HCT116 (cell line): ENCODE measurements around the gene TICAM2. TPM values are rescaled to one million over a fixed set of nuclear protein-coding genes. Genes with fewer than 3 reads are reported as not detected.

Experiments
- ATAC-seq: fragments of 200-7000 bp; cut with Tn5 transposase; 2 replicates; pipeline ENCODE4 v1.9.1; 2020; ENCODE audit warnings: mild to moderate bottlenecking, moderate library complexity
- BruUV-seq: library from RNA; stranded (reverse); fragments of 400-500 nt; replicated peaks from 2 replicates; lab custom pipeline; 2021; lab: Mats Ljungman, UMichigan
- CTCF ChIA-PET: fragments of 300-600 bp; sonication (Branson Sonifier 250); formaldehyde crosslinking; loops from one replicate; lab custom pipeline; 2021; ENCODE audit warnings: antibody characterized with exemption; lab: Charles Lee
- POLR2A ChIA-PET: fragments of 300-600, 350-600 bp; sonication (Branson Sonifier 250); formaldehyde crosslinking; loops from one replicate; lab custom pipeline; 2021; ENCODE audit warnings: antibody characterized with exemption; lab: Charles Lee
- RAD21 ChIA-PET, 2 experiments: fragments of 300-600 bp; sonication (Branson Sonifier 250); formaldehyde crosslinking; loops; one replicate each; lab custom pipeline; 2023; ENCODE audit warnings: low total read pairs in 2 of 2; ENCODE audit not compliant: uncharacterized antibody in 2 of 2, unreplicated experiment in 2 of 2, low non-redundant PET in 1 of 2; lab: Charles Lee
- DNase-seq: peaks from one replicate; pipeline ENCODE4 v3.0.0-alpha.2; 2010; ENCODE audit warnings: low read depth, low spot score
- H2AFZ ChIP-seq: fragments of 200-600 bp; shearing (Covaris generic), sonication (generic); 2 replicates; pipeline ENCODE4 v1.6.1; 2017; ENCODE audit warnings: low read depth, mixed run types, mixed read lengths, antibody characterized with exemption, low read length; ENCODE audit not compliant: poor library complexity, severe bottlenecking
- H3K27ac ChIP-seq: 2 replicates; pipeline ENCODE4 v1.5.1; 2012; ENCODE audit warnings: low read depth, low read length
- H3K27me3 ChIP-seq: fragments of 200-600 bp; sonication (generic); 2 replicates; pipeline ENCODE4 v1.6.1; 2016; ENCODE audit warnings: mixed run types, low read length, mixed read lengths; ENCODE audit not compliant: insufficient read depth
- H3K36me3 ChIP-seq, 2 experiments: fragments of 200-500 bp in 1 of 2; fragments of 200-600 bp in 1 of 2; sonication (Bioruptor generic) in 1 of 2; sonication (generic) in 1 of 2; 2 replicates each; pipeline versions ENCODE4 v1.5.1 to v1.6.1; 2014 to 2016; ENCODE audit warnings: low read length in 2 of 2, inconsistent platforms in 1 of 2, mixed read lengths in 1 of 2, mixed run types in 1 of 2; ENCODE audit not compliant: insufficient read depth in 2 of 2, control insufficient read depth in 1 of 2
- H3K4me1 ChIP-seq, 2 experiments: fragments of 200-600 bp in 1 of 2; sonication (generic) in 1 of 2; 2 replicates each; pipeline versions ENCODE4 v1.5.1 to v1.6.1; 2012 to 2017; ENCODE audit warnings: low read length in 2 of 2, inconsistent platforms in 1 of 2, mild to moderate bottlenecking in 1 of 2, mixed read lengths in 1 of 2, mixed run types in 1 of 2, moderate library complexity in 1 of 2; ENCODE audit not compliant: insufficient read depth in 2 of 2, control insufficient read depth in 1 of 2
- H3K4me2 ChIP-seq: fragments of 200-600 bp; sonication (generic); 2 replicates; pipeline ENCODE4 v1.6.1; 2017; ENCODE audit warnings: mixed run types, low read length, mixed read lengths
- H3K4me3 ChIP-seq, 2 experiments: fragments of 200-600 bp in 1 of 2; sonication (generic) in 1 of 2; replicated peaks in 1 of 2; 2 replicates each; pipeline ENCODE4 v1.5.1; 2011 to 2016; ENCODE audit warnings: low read length in 2 of 2, control low read depth in 1 of 2, low read depth in 1 of 2, mild to moderate bottlenecking in 1 of 2, mixed read lengths in 1 of 2, mixed run types in 1 of 2
- H3K79me2 ChIP-seq: fragments of 200-600 bp; sonication (generic); 2 replicates; pipeline ENCODE4 v1.6.1; 2017; ENCODE audit warnings: mild to moderate bottlenecking, mixed run types, low read length, moderate library complexity, mixed read lengths; ENCODE audit not compliant: insufficient read depth
- H3K9ac ChIP-seq: fragments of 200-600 bp; sonication (generic); 2 replicates; pipeline ENCODE4 v1.6.1; 2016; ENCODE audit warnings: low read length, mixed read lengths
- H3K9me2 ChIP-seq: fragments of 200-600 bp; sonication (generic), shearing (Covaris generic); 2 replicates; pipeline ENCODE4 v1.6.1; 2017; ENCODE audit warnings: mixed run types, mild to moderate bottlenecking, moderate library complexity; ENCODE audit not compliant: insufficient read depth
- H3K9me3 ChIP-seq, 2 experiments: fragments of 200-500 bp in 1 of 2; fragments of 200-600 bp in 1 of 2; sonication (Bioruptor generic) in 1 of 2; sonication (generic) in 1 of 2; 2 replicates each; pipeline ENCODE4 v1.6.1; 2014 to 2017; ENCODE audit warnings: low read length in 2 of 2, mixed read lengths in 2 of 2, inconsistent platforms in 1 of 2, low read depth in 1 of 2, mild to moderate bottlenecking in 1 of 2, mixed run types in 1 of 2, moderate library complexity in 1 of 2; ENCODE audit not compliant: control insufficient read depth in 1 of 2, insufficient read depth in 1 of 2
- H4K20me1 ChIP-seq: fragments of 200-600 bp; sonication (generic), shearing (Covaris generic); 2 replicates; pipeline ENCODE4 v1.6.1; 2017; ENCODE audit warnings: mixed run types, mild to moderate bottlenecking, moderate library complexity; ENCODE audit not compliant: insufficient read depth
- ATF3 ChIP-seq: IDR thresholded peaks from 2 replicates; pipeline ENCODE4 v1.6.1; 2012
- CBX3 ChIP-seq: IDR thresholded peaks from 2 replicates; pipeline ENCODE4 v1.6.1; 2012; ENCODE audit warnings: low read depth
- CEBPB ChIP-seq: IDR thresholded peaks from 2 replicates; pipeline ENCODE4 v1.6.1; 2012; ENCODE audit warnings: low read depth
- EGR1 ChIP-seq: IDR thresholded peaks from 2 replicates; pipeline ENCODE4 v1.6.1; 2012; ENCODE audit warnings: low read depth
- EZH2 ChIP-seq: fragments of 200-600 bp; sonication (generic); IDR thresholded peaks from 2 replicates; pipeline ENCODE4 v1.6.1; 2017; ENCODE audit warnings: antibody characterized with exemption, mixed run types
- MAX ChIP-seq: IDR thresholded peaks from 2 replicates; pipeline ENCODE4 v1.6.1; 2012
- POLR2A ChIP-seq: IDR thresholded peaks from 2 replicates; pipeline ENCODE4 v1.7.0; 2011; ENCODE audit warnings: borderline replicate concordance; ENCODE audit not compliant: insufficient read depth, insufficient read length; ENCODE audit errors: extremely low read depth
- POLR2AphosphoS5 ChIP-seq: IDR thresholded peaks from 2 replicates; pipeline ENCODE4 v1.6.1; 2011; ENCODE audit warnings: mild to moderate bottlenecking, low read depth, low read length, moderate library complexity
- RAD21 ChIP-seq: IDR thresholded peaks from 2 replicates; pipeline ENCODE4 v1.6.1; 2012; ENCODE audit warnings: low read depth, mild to moderate bottlenecking
- REST ChIP-seq: IDR thresholded peaks from 2 replicates; pipeline ENCODE4 v1.6.1; 2012; ENCODE audit warnings: low read depth
- SP1 ChIP-seq: IDR thresholded peaks from 2 replicates; pipeline ENCODE4 v1.6.1; 2012; ENCODE audit warnings: low read depth
- SRF ChIP-seq: IDR thresholded peaks from 2 replicates; pipeline ENCODE4 v1.6.1; 2012; ENCODE audit warnings: low read depth
- TCF7L2 ChIP-seq: IDR thresholded peaks from 2 replicates; pipeline ENCODE4 v1.7.0; 2011; ENCODE audit warnings: borderline replicate concordance, inconsistent platforms; ENCODE audit not compliant: insufficient read depth, insufficient read length; ENCODE audit errors: extremely low read depth
- YY1 ChIP-seq: IDR thresholded peaks from 2 replicates; pipeline ENCODE4 v1.6.1; 2011; ENCODE audit warnings: low read length, low read depth, moderate library complexity, mild to moderate bottlenecking; ENCODE audit not compliant: insufficient replicate concordance; ENCODE audit errors: extremely low read depth
- ZBTB33 ChIP-seq: IDR thresholded peaks from 2 replicates; pipeline ENCODE4 v1.6.1; 2011; ENCODE audit warnings: mild to moderate bottlenecking, low read length, moderate library complexity; ENCODE audit not compliant: insufficient replicate concordance; ENCODE audit errors: extremely low read depth
- intact Hi-C: fragments of 100-400 bp; cut with micrococcal nuclease; formaldehyde crosslinking; loops from 2 replicates; pipeline ENCODE4 v1.10.0; 2022
- total RNA-seq: library from RNA; stranded (reverse); gene quantifications from one replicate; pipeline ENCODE4 v1.2.1, GENCODE V29; 2021; ENCODE audit not compliant: unreplicated experiment

TICAM2 gene
- total RNA-seq, 1 experiment from 2014 or later: 2.9 TPM

GRCh38 chr5:115542651-115543364 is 59.5 kb downstream of the TICAM2 start (continued):
- TF ChIP-seq YY1 (no peak), POLR2A (no peak)
- TF ChIP-seq, all 23 proteins: peak for 0

GRCh38 chr5:115542086-115542485 is 60.2 kb downstream of the TICAM2 start:
- DNase-seq (no peak), ATAC-seq (no peak)
- Histone ChIP-seq H3K27me3 (no peaks in the 10 kb centered on the region), H3K4me2 (peak overlapping the region; percentile 85), H3K4me3 (peak overlapping the region in 1 of 2 experiments; percentile 86; a peak in 1 of 4 replicates), H3K9me3 (peaks cover 0 to 5% of the 10 kb centered on the region in 2 experiments; a peak in 1 of 4 replicates), H3K4me1 (peaks cover 0 to 32% of the 10 kb centered on the region in 2 experiments; a peak in 3 of 4 replicates), H3K9me2 (no peaks in the 10 kb centered on the region), H3K79me2 (peaks cover 75% of the 10 kb centered on the region), H4K20me1 (peaks cover 12% of the 10 kb centered on the region; the same call in 1 of the 2 replicates), H2AFZ (no peak overlapping the region), H3K36me3 (peaks cover 26 to 60% of the 10 kb centered on the region in 2 experiments), H3K9ac (no peak overlapping the region), H3K27ac (no peak overlapping the region)
- POLR2A ChIA-PET: no interaction called here
- intact Hi-C loops: no loop called here
- TF ChIP-seq EZH2 (no peak), CBX3 (no peak), SRF (no peak), TCF7L2 (no peak), RAD21 (no peak), POLR2A (no peak), CEBPB (no peak), ZBTB33 (no peak), MAX (no peak), EGR1 (no peak), POLR2AphosphoS5 (no peak), REST (no peak), SP1 (no peak), ATF3 (no peak)
- CTCF ChIA-PET: no interaction called here
- RAD21 ChIA-PET: no interaction called here
- BruUV-seq: no TSS peak
